Measurements from ENCODE around the gene MEX3A.

- no peak for TF ChIP-seq CTCF (IDR thresholded peaks at IDR 0.05)
- no peak for TF ChIP-seq POLR2A (IDR thresholded peaks at IDR 0.05)
These were observed 11.7 kb downstream of the MEX3A start for GRCh38 chr1:156070548-156070947.

Measured in tibial nerve (tissue), 3 donors.